Uterus (tissue), 4 donors: ENCODE measurements around the gene KLHL28. TPM values are rescaled to one million over a fixed set of nuclear protein-coding genes. Genes with fewer than 3 reads are reported as not detected.

ENCODE experiments used
- DNase-seq, 2 donors: peaks; one replicate each; pipeline ENCODE4 v3.0.0-alpha.2; 2019 to 2020
- H3K27ac ChIP-seq, 2 donors: fragments of 200-600 bp; sonication (generic); 1 replicate in 1 of 2; 2 replicates in 1 of 2; pipeline ENCODE4 v1.5.1; 2016 to 2018
- H3K27me3 ChIP-seq, 2 donors: fragments of 200-600 bp; sonication (generic); one replicate each; pipeline ENCODE4 v1.5.1; 2018 to 2019; ENCODE audit warnings: control low read depth in 1 of 2
- H3K36me3 ChIP-seq, 2 donors: fragments of 200-600 bp; sonication (generic); one replicate each; pipeline ENCODE4 v1.5.1; 2019; ENCODE audit warnings: control low read depth in 1 of 2
- H3K4me1 ChIP-seq, 2 donors: fragments of 200-600 bp; sonication (generic); one replicate each; pipeline ENCODE4 v1.5.1; 2018 to 2019; ENCODE audit warnings: control low read depth in 1 of 2
- H3K4me3 ChIP-seq, 2 donors: fragments of 200-600 bp; sonication (generic); 1 replicate in 1 of 2; 2 replicates in 1 of 2; pipeline ENCODE4 v1.5.1; 2018 to 2019; ENCODE audit warnings: mild to moderate bottlenecking in 1 of 2
- H3K9me3 ChIP-seq, 2 donors: fragments of 200-600 bp; sonication (generic); one replicate each; pipeline ENCODE4 v1.5.1; 2019; ENCODE audit warnings: control low read depth in 1 of 2
- CTCF ChIP-seq, 4 experiments: fragments of 200-600 bp in 2 of 4; fragments of 450-650 bp in 2 of 4; sonication (generic) in 2 of 4; IDR thresholded peaks; one replicate each; pipeline ENCODE4 v1.5.1; 2016 to 2019; ENCODE audit warnings: antibody characterized with exemption in 4 of 4, mild to moderate bottlenecking in 2 of 4, moderate library complexity in 1 of 4
- POLR2A ChIP-seq, 2 donors: fragments of 450-650 bp; IDR thresholded peaks; one replicate each; pipeline ENCODE4 v1.6.1; 2016; ENCODE audit warnings: antibody characterized with exemption in 2 of 2, mild to moderate bottlenecking in 1 of 2, moderate library complexity in 1 of 2
- intact Hi-C: fragments of 100-400 bp; cut with DNase I; formaldehyde crosslinking; loops from one replicate; pipeline ENCODE4 v1.15.1; 2023; ENCODE audit warnings: low total_unique reads
- total RNA-seq, 4 donors: library from RNA; depleted of rRNA in 3 of 4; stranded (reverse); fragments of >200 nt in 3 of 4; gene quantifications; one replicate each; pipeline versions ENCODE4 v1.1.0 to v1.2.4, GENCODE V29; 2014 to 2023
- donor health status: DM: yes; HTN: yes; CAD: no.

The KLHL28 gene
- total RNA-seq, 4 donors from 2014 or later = 3.6 to 40.2 (median 16.0) TPM

- intact Hi-C loops = no loop called here
- DNase-seq = no peak
- H3K9me3 ChIP-seq = no peaks in the 10 kb centered on the region
- H3K27me3 ChIP-seq = no peaks in the 10 kb centered on the region
- no peaks in the 10 kb centered on the region for H3K4me1 ChIP-seq
- H3K27ac ChIP-seq = no peak overlapping the region
- TF ChIP-seq CTCF (IDR thresholded peaks at IDR 0.05) (no peak), POLR2A (IDR thresholded peaks at IDR 0.05) (no peak)
- H3K4me3 ChIP-seq = no peak overlapping the region
- H3K36me3 ChIP-seq = no peaks in the 10 kb centered on the region
These were observed 20.2 kb downstream of the KLHL28 start for GRCh38 chr14:44941591-44941990.

- intact Hi-C loops = no loop called here
- no peaks in the 10 kb centered on the region for H3K27me3 ChIP-seq
- TF ChIP-seq CTCF (IDR thresholded peaks at IDR 0.05) = no peak
- TF ChIP-seq POLR2A (IDR thresholded peaks at IDR 0.05) = no peak
- H3K4me1 ChIP-seq = no peaks in the 10 kb centered on the region
- no peak for DNase-seq
- H3K4me3 ChIP-seq = no peak overlapping the region
- H3K27ac ChIP-seq = no peak overlapping the region
- H3K9me3 ChIP-seq = no peaks in the 10 kb centered on the region
- no peaks in the 10 kb centered on the region for H3K36me3 ChIP-seq
These were observed 20.8 kb downstream of the KLHL28 start for GRCh38 chr14:44940944-44941343.

GRCh38 chr14:44940211-44940610 lies 21.5 kb downstream of the KLHL28 start:
- H3K27me3 ChIP-seq = no peaks in the 10 kb centered on the region

GRCh38 chr14:44937547-44937946 lies 24.2 kb downstream of the KLHL28 start:
- Histone ChIP-seq H3K4me1 (no peaks in the 10 kb centered on the region), H3K9me3 (no peaks in the 10 kb centered on the region), H3K27me3 (no peaks in the 10 kb centered on the region), H3K36me3 (no peaks in the 10 kb centered on the region), H3K4me3 (no peak overlapping the region), H3K27ac (no peak overlapping the region)
- TF ChIP-seq POLR2A (IDR thresholded peaks at IDR 0.05) = no peak
- no peak for TF ChIP-seq CTCF (IDR thresholded peaks at IDR 0.05)
- no peak for DNase-seq
- intact Hi-C loops = no loop called here

More at GRCh38 chr14:44940211-44940610, 21.5 kb downstream of the KLHL28 start:
- no peak for DNase-seq
- intact Hi-C loops = no loop called here
- Histone ChIP-seq H3K27ac (no peak overlapping the region), H3K4me3 (no peak overlapping the region), H3K36me3 (no peaks in the 10 kb centered on the region), H3K4me1 (no peaks in the 10 kb centered on the region), H3K9me3 (no peaks in the 10 kb centered on the region)
- no peak for TF ChIP-seq POLR2A (IDR thresholded peaks at IDR 0.05)
- no peak for TF ChIP-seq CTCF (IDR thresholded peaks at IDR 0.05)

- Histone ChIP-seq H3K4me1 (no peaks in the 10 kb centered on the region), H3K9me3 (no peaks in the 10 kb centered on the region), H3K27ac (no peak overlapping the region), H3K27me3 (no peaks in the 10 kb centered on the region), H3K36me3 (no peaks in the 10 kb centered on the region), H3K4me3 (no peak overlapping the region)
- intact Hi-C loops = no loop called here
- TF ChIP-seq POLR2A (IDR thresholded peaks at IDR 0.05) (no peak), CTCF (IDR thresholded peaks at IDR 0.05) (no peak)
- no peak for DNase-seq
These were observed 26.6 kb downstream of the KLHL28 start for GRCh38 chr14:44935155-44935554.
